Peyer's patch (tissue), 4 donors: Measurements from ENCODE around the gene TTYH3. TPM values are rescaled to one million over a fixed set of nuclear protein-coding genes. Genes with fewer than 3 reads are reported as not detected.
A peak's percentile ranks its signal among the peaks of the same experiment; 100 is the strongest.

Source experiments
- DNase-seq, 3 donors: peaks; one replicate each; pipeline ENCODE4 v3.0.0-alpha.2; 2017 to 2019
- H3K27ac ChIP-seq, 4 donors: fragments of 200-600 bp; sonication (generic); one replicate each; pipeline ENCODE4 v1.5.1; 2016 to 2019
- H3K27me3 ChIP-seq, 2 donors: fragments of 200-600 bp; sonication (generic); one replicate each; pipeline ENCODE4 v1.5.1; 2019
- H3K36me3 ChIP-seq, 3 donors: fragments of 200-600 bp; sonication (generic); one replicate each; pipeline ENCODE4 v1.5.1; 2016 to 2019
- H3K4me1 ChIP-seq, 4 donors: fragments of 200-600 bp; sonication (generic); one replicate each; pipeline ENCODE4 v1.5.1; 2016 to 2019
- H3K4me3 ChIP-seq, 4 donors: fragments of 200-600 bp; sonication (generic); 1 replicate in 3 of 4; 2 replicates in 1 of 4; pipeline ENCODE4 v1.5.1; 2016 to 2019; ENCODE audit warnings: mild to moderate bottlenecking in 1 of 4
- H3K9me3 ChIP-seq, 4 donors: fragments of 200-600 bp; sonication (generic); one replicate each; pipeline ENCODE4 v1.5.1; 2016 to 2019; ENCODE audit warnings: mild to moderate bottlenecking in 1 of 4
- CTCF ChIP-seq, 6 experiments: fragments of 450-650 bp in 4 of 6; fragments of 200-600 bp in 2 of 6; sonication (generic) in 1 of 6; IDR thresholded peaks; one replicate each; pipeline ENCODE4 v1.5.1; 2017 to 2019; ENCODE audit warnings: antibody characterized with exemption in 6 of 6, mild to moderate bottlenecking in 3 of 6, moderate library complexity in 1 of 6
- POLR2A ChIP-seq, 2 donors: fragments of 450-650 bp; IDR thresholded peaks; one replicate each; pipeline ENCODE4 v1.5.1; 2017; ENCODE audit warnings: antibody characterized with exemption in 2 of 2, mild to moderate bottlenecking in 2 of 2, moderate library complexity in 2 of 2
- total RNA-seq, 4 donors: library from RNA; depleted of rRNA; stranded (reverse); fragments of >200 nt; gene quantifications; one replicate each; pipeline ENCODE4 v1.1.0, GENCODE V29; 2016

TTYH3 gene
- total RNA-seq, 4 donors from 2014 or later: 61.8 to 99.9 (median 83.4) TPM

- Histone ChIP-seq H3K4me3 (no peak overlapping the region), H3K9me3 (no peaks in the 10 kb centered on the region), H3K27ac (no peak overlapping the region), H3K36me3 (peaks cover 0 to 51% (median 0%) of the 10 kb centered on the region in 3 donors), H3K27me3 (no peaks in the 10 kb centered on the region), H3K4me1 (peaks cover 0 to 5% (median 1%) of the 10 kb centered on the region in 4 donors)
- TF ChIP-seq POLR2A (IDR thresholded peaks at IDR 0.05) (no peak), CTCF (IDR thresholded peaks at IDR 0.05) (no peak)
- no peak for DNase-seq
These were observed 18.2 kb downstream of the TTYH3 start for GRCh38 chr7:2649991-2650390.

- H3K9me3 ChIP-seq: no peaks in the 10 kb centered on the region
- peaks cover 0 to 51% (median 0%) of the 10 kb centered on the region in 3 donors for H3K36me3 ChIP-seq
- no peak for DNase-seq
- no peak for TF ChIP-seq CTCF (IDR thresholded peaks at IDR 0.05)
- TF ChIP-seq POLR2A (IDR thresholded peaks at IDR 0.05): no peak
- no peaks in the 10 kb centered on the region for H3K27me3 ChIP-seq
- H3K4me3 ChIP-seq: no peak overlapping the region
- H3K4me1 ChIP-seq: peaks cover 0 to 2% (median 0%) of the 10 kb centered on the region in 4 donors
- H3K27ac ChIP-seq: no peak overlapping the region
These were observed 18.7 kb downstream of the TTYH3 start for GRCh38 chr7:2650451-2650850.

GRCh38 chr7:2651336-2651735 lies 19.6 kb downstream of the TTYH3 start:
- H3K9me3 ChIP-seq: no peaks in the 10 kb centered on the region
- H3K36me3 ChIP-seq: peaks cover 0 to 58% (median 0%) of the 10 kb centered on the region in 3 donors
- TF ChIP-seq POLR2A (IDR thresholded peaks at IDR 0.05) (no peak), CTCF (IDR thresholded peaks at IDR 0.05) (peak in 1 of 6 experiments; percentile 24)
- H3K4me1 ChIP-seq: no peaks in the 10 kb centered on the region
- DNase-seq: no peak
- H3K27ac ChIP-seq: no peak overlapping the region
- H3K4me3 ChIP-seq: no peak overlapping the region
- H3K27me3 ChIP-seq: no peaks in the 10 kb centered on the region

- no peak for DNase-seq
- no peaks in the 10 kb centered on the region for H3K4me1 ChIP-seq
- H3K27me3 ChIP-seq: no peaks in the 10 kb centered on the region
- H3K4me3 ChIP-seq: no peak overlapping the region
- TF ChIP-seq POLR2A (IDR thresholded peaks at IDR 0.05): no peak
- TF ChIP-seq CTCF (IDR thresholded peaks at IDR 0.05): no peak
- no peaks in the 10 kb centered on the region for H3K9me3 ChIP-seq
- no peak overlapping the region for H3K27ac ChIP-seq
- H3K36me3 ChIP-seq: peaks cover 0 to 61% (median 0%) of the 10 kb centered on the region in 3 donors
These were observed 20.3 kb downstream of the TTYH3 start for GRCh38 chr7:2651847-2652735.

- TF ChIP-seq POLR2A (IDR thresholded peaks at IDR 0.05) (no peak), CTCF (IDR thresholded peaks at IDR 0.05) (no peak)
- Histone ChIP-seq H3K9me3 (no peaks in the 10 kb centered on the region), H3K27ac (no peak overlapping the region), H3K4me3 (no peak overlapping the region), H3K4me1 (no peaks in the 10 kb centered on the region), H3K36me3 (peaks cover 0 to 59% (median 0%) of the 10 kb centered on the region in 3 donors), H3K27me3 (no peaks in the 10 kb centered on the region)
- no peak for DNase-seq
These were observed 20.9 kb downstream of the TTYH3 start for GRCh38 chr7:2652736-2653060.
